Endothelial cell of umbilical vein (primary cell): ENCODE data around the gene COX5B. TPM values are rescaled to one million over a fixed set of nuclear protein-coding genes. Genes with fewer than 3 reads are reported as not detected.

ENCODE experiments used
- BruUV-seq: library from RNA; stranded (reverse); fragments of 400-500 nt; replicated peaks from 2 replicates; lab custom pipeline; 2021; lab: Mats Ljungman, UMichigan
- CTCF ChIA-PET: fragments of 300-600, 350-600 bp; sonication (Branson Sonifier 250); formaldehyde crosslinking; loops from one replicate; lab custom pipeline; 2021; ENCODE audit warnings: antibody characterized with exemption, inconsistent platforms; lab: Charles Lee
- POLR2A ChIA-PET: fragments of 300-600, 350-600 bp; sonication (Branson Sonifier 250); formaldehyde crosslinking; loops from one replicate; lab custom pipeline; 2021; ENCODE audit warnings: antibody characterized with exemption, inconsistent platforms; lab: Charles Lee
- DNase-seq: peaks from one replicate; pipeline ENCODE4 v3.0.0-alpha.2; 2011; ENCODE audit warnings: low read depth, low spot score
- FAIRE-seq: peaks from 2 replicates; lab custom pipeline; 2011; peaks lifted over from hg19 to GRCh38; lab: Jason Lieb, UNC
- H2AFZ ChIP-seq: 2 replicates; pipeline ENCODE4 v1.6.0; 2012; ENCODE audit warnings: low read depth, low read length, control low read depth, inconsistent platforms
- H3K27ac ChIP-seq: 2 replicates; pipeline ENCODE4 v1.5.1; 2011; ENCODE audit warnings: low read depth, mild to moderate bottlenecking, control low read depth, low read length, moderate library complexity; ENCODE audit not compliant: insufficient read depth
- H3K27me3 ChIP-seq, 2 experiments: 2 replicates each; pipeline versions ENCODE4 v1.6.0 to v1.6.1; 2011; ENCODE audit warnings: low read length in 2 of 2, mixed read lengths in 1 of 2; ENCODE audit not compliant: control insufficient read depth in 2 of 2, insufficient read depth in 2 of 2
- H3K36me3 ChIP-seq, 2 experiments: 2 replicates in 1 of 2; 3 replicates in 1 of 2; pipeline ENCODE4 v1.5.1; 2011; ENCODE audit warnings: low read length in 2 of 2, mild to moderate bottlenecking in 1 of 2, moderate library complexity in 1 of 2; ENCODE audit not compliant: control insufficient read depth in 2 of 2, insufficient read depth in 2 of 2; ENCODE audit errors: extremely low read depth in 1 of 2
- H3K4me1 ChIP-seq: 3 replicates; pipeline ENCODE4 v1.5.1; 2011; ENCODE audit warnings: mild to moderate bottlenecking, low read length; ENCODE audit not compliant: control insufficient read depth, insufficient read depth; ENCODE audit errors: extremely low read depth
- H3K4me2 ChIP-seq: 2 replicates; pipeline ENCODE4 v1.6.1; 2011; ENCODE audit warnings: low read length, control low read depth, mixed read lengths; ENCODE audit not compliant: insufficient read depth
- H3K4me3 ChIP-seq, 3 experiments: fragments of 200-600 bp in 1 of 3; sonication (generic), shearing (Covaris generic) in 1 of 3; replicated peaks in 1 of 3; 2 replicates each; pipeline ENCODE4 v1.5.1; 2011 to 2016; ENCODE audit warnings: control low read depth in 3 of 3, low read length in 3 of 3, mild to moderate bottlenecking in 2 of 3, inconsistent platforms in 1 of 3, low read depth in 1 of 3, moderate library complexity in 1 of 3; ENCODE audit not compliant: insufficient read depth in 1 of 3
- H3K79me2 ChIP-seq: 2 replicates; pipeline ENCODE4 v1.6.0; 2012; ENCODE audit warnings: low read length, inconsistent platforms; ENCODE audit not compliant: control insufficient read depth, insufficient read depth
- H3K9ac ChIP-seq: replicated peaks from 2 replicates; pipeline ENCODE3; 2011; ENCODE audit warnings: low read length, control low read depth; ENCODE audit not compliant: insufficient read depth; ENCODE audit errors: extremely low read depth
- H3K9me1 ChIP-seq: replicated peaks from 3 replicates; pipeline ENCODE4 v1.6.0; 2011; ENCODE audit warnings: mild to moderate bottlenecking, low read length; ENCODE audit not compliant: control insufficient read depth, insufficient read depth; ENCODE audit errors: extremely low read depth
- H3K9me3 ChIP-seq: replicated peaks from 2 replicates; pipeline ENCODE4 v1.5.1; 2012; ENCODE audit warnings: low read length, inconsistent platforms; ENCODE audit not compliant: control insufficient read depth, insufficient read depth
- H4K20me1 ChIP-seq: replicated peaks from 2 replicates; pipeline ENCODE3; 2011; ENCODE audit warnings: mild to moderate bottlenecking, low read length; ENCODE audit not compliant: control insufficient read depth, insufficient read depth; ENCODE audit errors: extremely low read depth
- MAX ChIP-seq: IDR thresholded peaks from 2 replicates; pipeline ENCODE4 v1.6.1; 2011; ENCODE audit not compliant: insufficient read depth, insufficient read length
- MYC ChIP-seq: IDR thresholded peaks from one replicate; pipeline ENCODE4 v1.6.1; 2011; ENCODE audit warnings: mild to moderate bottlenecking, low read depth, low read length
- POLR2AphosphoS5 ChIP-seq: IDR thresholded peaks from 2 replicates; pipeline ENCODE4 v1.6.1; 2012; ENCODE audit warnings: low read depth, mild to moderate bottlenecking, control low read depth, low read length, moderate library complexity; ENCODE audit not compliant: insufficient read depth
- dilution Hi-C: fragments of 300-500 bp; cut with MboI; formaldehyde crosslinking; loops from one replicate; pipeline ENCODE4 v1.15.0; 2019; ENCODE audit warnings: low sequenced_read_pairs; ENCODE audit not compliant: extremely low pct_ligation_motif_present
- intact Hi-C: fragments of 100-400 bp; cut with micrococcal nuclease; formaldehyde crosslinking; loops from one replicate; pipeline ENCODE4 v1.10.0; 2022
- polyA plus RNA-seq, 4 experiments: library from polyadenylated mRNA; depleted of rRNA in 3 of 4; stranded (reverse) in 3 of 4; unstranded in 1 of 4; fragments of >200 nt; gene quantifications; 2 replicates each; pipeline versions ENCODE4 v1.2.1 to v1.2.3, GENCODE V29; 2011 to 2012; ENCODE audit warnings: missing spikeins in 1 of 4
- total RNA-seq: library from RNA; stranded (reverse); gene quantifications from 2 replicates; pipeline ENCODE4 v1.2.3, GENCODE V29; 2021
- TF ChIP-seq, protein P1 (sequence below), 2 donors: IDR thresholded peaks; 1 replicate in 1 of 2; 2 replicates in 1 of 2; pipeline ENCODE4 v1.5.1; 2011; ENCODE audit warnings: low read length in 2 of 2, mild to moderate bottlenecking in 2 of 2, moderate library complexity in 2 of 2, control low read depth in 1 of 2, inconsistent platforms in 1 of 2, low read depth in 1 of 2; ENCODE audit not compliant: insufficient read depth in 1 of 2; ENCODE audit errors: extremely low read depth in 1 of 2

The COX5B gene
- total and polyA plus RNA-seq, 2 donors (not counting 3 experiments of a cell fraction or from before 2014, with no cell fraction given) = 167 to 329 TPM

DNA sequence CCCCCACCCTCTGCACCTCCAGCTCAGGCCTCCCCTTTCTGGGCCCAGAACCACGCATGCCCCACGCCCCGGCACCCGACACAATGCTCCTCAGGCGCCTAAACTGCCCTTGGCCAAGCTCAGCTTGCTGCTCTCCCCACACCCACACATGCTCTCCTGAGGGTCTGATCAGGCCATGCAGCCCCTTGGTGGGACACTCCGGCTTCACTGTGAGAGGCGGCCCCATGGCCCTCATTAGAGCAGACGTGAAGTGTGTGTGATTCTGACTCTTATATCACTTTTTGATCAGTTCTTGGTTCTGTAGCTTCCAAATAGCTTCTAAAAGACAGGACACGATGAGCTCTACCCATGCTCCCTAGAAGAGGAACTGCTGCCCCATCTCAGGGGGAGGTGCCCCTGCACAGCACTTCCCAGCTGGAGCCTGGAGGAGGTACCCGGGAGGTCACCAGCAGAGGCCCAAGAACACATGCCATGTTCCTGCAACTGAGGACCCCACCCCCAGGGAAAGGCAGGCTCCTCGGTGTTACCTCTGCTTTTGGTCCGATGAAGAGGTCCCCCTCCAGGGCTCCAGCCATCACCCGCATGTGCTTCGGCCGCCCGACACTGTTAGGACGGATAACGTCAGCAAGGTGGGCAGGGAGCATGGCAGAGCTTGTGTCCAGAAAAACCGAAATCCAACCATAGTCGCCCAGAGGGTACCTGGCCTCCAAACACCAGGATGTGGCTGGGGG lies 14.3 kb downstream of the COX5B start:
- H3K27ac ChIP-seq = no peak overlapping the region
- dilution Hi-C loops = no loop called here
- H3K9me3 ChIP-seq = no peaks in the 10 kb centered on the region
- intact Hi-C loops = no loop called here
- H4K20me1 ChIP-seq = no peaks in the 10 kb centered on the region
- DNase-seq = no peak
- no peak for FAIRE-seq
- H3K4me3 ChIP-seq = no peak overlapping the region
- CTCF ChIA-PET = interaction anchor here (1.1 to 6.3 kb wide), 5 partner anchors 8 to 69 kb away, joined by 3 to 51 read pairs (median 5); partner anchors contain the start of gene COX5B
- no peaks in the 10 kb centered on the region for H3K27me3 ChIP-seq
- no peak for TF ChIP-seq MAX
- TF ChIP-seq, protein P1, sequence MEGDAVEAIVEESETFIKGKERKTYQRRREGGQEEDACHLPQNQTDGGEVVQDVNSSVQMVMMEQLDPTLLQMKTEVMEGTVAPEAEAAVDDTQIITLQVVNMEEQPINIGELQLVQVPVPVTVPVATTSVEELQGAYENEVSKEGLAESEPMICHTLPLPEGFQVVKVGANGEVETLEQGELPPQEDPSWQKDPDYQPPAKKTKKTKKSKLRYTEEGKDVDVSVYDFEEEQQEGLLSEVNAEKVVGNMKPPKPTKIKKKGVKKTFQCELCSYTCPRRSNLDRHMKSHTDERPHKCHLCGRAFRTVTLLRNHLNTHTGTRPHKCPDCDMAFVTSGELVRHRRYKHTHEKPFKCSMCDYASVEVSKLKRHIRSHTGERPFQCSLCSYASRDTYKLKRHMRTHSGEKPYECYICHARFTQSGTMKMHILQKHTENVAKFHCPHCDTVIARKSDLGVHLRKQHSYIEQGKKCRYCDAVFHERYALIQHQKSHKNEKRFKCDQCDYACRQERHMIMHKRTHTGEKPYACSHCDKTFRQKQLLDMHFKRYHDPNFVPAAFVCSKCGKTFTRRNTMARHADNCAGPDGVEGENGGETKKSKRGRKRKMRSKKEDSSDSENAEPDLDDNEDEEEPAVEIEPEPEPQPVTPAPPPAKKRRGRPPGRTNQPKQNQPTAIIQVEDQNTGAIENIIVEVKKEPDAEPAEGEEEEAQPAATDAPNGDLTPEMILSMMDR (IDR thresholded peaks at IDR 0.05; ENCODE audit: extremely low read depth in 1 of 2, insufficient read depth in 1 of 2, low read depth in 1 of 2, low read length in 2 of 2) = no peak
- TF ChIP-seq MYC = no peak
- peak; percentile 11 for TF ChIP-seq POLR2AphosphoS5
- no TSS peak for BruUV-seq
- H3K36me3 ChIP-seq = peaks cover 0 to 18% of the 10 kb centered on the region in 2 experiments
- peaks cover 18% of the 10 kb centered on the region for H3K4me1 ChIP-seq
- no peaks in the 10 kb centered on the region for H3K9me1 ChIP-seq
- no peak overlapping the region for H3K9ac ChIP-seq
- no peak overlapping the region for H3K4me2 ChIP-seq
- POLR2A ChIA-PET = interaction anchor here (1.3 kb wide), 1 partner anchor 13 kb away, joined by 8 read pairs; the partner anchor contains the start of gene COX5B
- no peak overlapping the region for H2AFZ ChIP-seq
- peaks cover 13% of the 10 kb centered on the region for H3K79me2 ChIP-seq
